GM19043 (cell line): ENCODE measurements around the gene SIM1.

Source experiments
- ATAC-seq: cut with Tn5 transposase; IDR thresholded peaks from one replicate; pipeline ENCODE4 v1.9.1; 2021; ENCODE audit warnings: low read depth; ENCODE audit not compliant: unreplicated experiment

The SIM1 gene, protein sequence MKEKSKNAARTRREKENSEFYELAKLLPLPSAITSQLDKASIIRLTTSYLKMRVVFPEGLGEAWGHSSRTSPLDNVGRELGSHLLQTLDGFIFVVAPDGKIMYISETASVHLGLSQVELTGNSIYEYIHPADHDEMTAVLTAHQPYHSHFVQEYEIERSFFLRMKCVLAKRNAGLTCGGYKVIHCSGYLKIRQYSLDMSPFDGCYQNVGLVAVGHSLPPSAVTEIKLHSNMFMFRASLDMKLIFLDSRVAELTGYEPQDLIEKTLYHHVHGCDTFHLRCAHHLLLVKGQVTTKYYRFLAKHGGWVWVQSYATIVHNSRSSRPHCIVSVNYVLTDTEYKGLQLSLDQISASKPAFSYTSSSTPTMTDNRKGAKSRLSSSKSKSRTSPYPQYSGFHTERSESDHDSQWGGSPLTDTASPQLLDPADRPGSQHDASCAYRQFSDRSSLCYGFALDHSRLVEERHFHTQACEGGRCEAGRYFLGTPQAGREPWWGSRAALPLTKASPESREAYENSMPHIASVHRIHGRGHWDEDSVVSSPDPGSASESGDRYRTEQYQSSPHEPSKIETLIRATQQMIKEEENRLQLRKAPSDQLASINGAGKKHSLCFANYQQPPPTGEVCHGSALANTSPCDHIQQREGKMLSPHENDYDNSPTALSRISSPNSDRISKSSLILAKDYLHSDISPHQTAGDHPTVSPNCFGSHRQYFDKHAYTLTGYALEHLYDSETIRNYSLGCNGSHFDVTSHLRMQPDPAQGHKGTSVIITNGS

DNA sequence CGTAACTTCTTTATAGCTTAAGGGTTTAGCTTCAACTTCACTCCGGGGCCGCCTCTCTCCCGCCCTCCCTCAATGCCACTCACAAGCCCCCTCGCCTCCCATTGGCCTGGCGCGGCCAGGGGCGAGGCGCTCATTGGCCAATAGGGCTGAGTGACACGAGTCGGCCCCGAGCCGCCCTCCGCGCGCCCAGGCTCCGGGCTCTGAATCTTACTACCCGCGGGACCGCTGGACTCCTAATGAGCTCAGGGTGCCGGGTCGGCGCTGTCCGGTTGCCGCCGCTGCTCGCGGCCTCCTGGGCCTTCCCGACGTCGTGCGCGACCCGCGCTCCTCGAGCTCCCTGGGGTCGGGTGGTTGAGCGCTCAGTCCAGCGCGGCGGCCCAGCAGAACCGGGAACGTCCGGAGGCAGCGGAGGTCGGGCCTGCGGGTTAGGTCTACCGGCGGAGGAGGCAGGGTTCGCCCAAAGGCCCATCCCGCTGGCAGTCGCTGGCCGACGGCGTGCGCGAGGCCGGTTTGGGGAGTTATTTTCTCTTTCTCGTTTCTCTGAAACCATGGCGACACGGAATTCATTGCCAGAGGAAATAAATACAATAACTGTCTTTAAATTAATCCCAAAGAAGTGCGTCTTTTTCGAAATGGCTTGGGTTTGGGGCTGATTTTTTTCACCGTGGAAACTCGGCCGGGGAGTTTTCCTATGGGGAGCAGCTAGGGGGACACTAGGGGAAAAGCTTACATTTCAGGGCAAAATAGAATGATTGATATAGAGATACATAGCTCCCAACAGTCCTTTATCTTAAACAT is at the start of gene SIM1:
TSS of gene SIM1 (minus strand) at position 19 of the 798 bp plus-strand sequence. CDS start 1,453 bp downstream, outside the sequence.
- peak; percentile 55 for ATAC-seq

DNA sequence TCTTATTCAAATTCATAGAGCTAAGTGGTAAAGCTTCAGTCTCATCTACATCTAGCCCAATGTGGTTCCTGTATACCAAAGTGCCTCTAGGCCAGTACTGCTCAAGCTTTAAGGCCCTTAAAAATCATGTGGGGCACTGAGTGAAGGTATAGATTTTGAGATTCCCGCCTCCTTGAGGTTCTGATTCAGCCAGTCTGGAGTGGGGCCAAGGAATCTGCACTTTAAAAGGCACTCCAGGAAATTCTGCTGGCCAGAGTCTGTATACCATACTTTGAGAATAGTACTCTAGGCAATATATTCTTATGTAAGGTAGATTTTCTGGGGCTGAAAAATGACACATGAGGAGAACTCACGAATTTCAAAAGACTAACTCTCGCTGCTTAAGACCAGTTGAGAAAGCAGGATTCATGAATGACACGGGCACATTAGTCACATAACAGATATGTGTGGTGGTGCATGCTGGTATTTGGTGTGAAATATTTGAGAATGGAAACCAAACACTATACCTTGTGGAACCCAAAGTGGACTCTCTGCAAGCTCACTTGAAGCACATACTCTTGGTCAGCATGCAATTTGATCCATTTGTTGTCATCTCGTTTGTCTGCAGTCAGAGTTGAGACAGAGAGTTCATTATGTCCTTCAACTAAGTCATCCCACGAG is 47.6 kb upstream of the SIM1 start:
- no peak for ATAC-seq

DNA sequence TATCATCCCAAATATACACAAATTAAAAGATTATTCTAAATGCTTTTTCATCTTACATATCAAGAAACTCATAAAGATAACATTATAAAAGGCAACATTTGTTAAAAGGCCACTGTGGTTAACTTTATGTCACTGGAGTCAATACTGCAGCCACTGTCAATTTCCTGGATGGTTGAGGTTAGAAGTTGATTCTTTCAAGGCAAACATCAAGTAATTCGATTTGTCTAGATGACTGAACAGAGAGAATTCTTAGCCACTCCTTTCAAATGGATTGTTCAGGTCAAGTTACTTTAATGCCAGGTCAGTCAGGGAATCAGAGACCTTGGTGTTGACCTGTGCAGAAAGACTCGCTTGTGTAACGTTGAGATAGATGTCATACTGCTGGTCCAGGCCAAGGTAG is 44.4 kb upstream of the SIM1 start:
- ATAC-seq = no peak

GRCh38 chr6:100506651-100507050 is 41.9 kb upstream of the SIM1 start:
- ATAC-seq = no peak

DNA sequence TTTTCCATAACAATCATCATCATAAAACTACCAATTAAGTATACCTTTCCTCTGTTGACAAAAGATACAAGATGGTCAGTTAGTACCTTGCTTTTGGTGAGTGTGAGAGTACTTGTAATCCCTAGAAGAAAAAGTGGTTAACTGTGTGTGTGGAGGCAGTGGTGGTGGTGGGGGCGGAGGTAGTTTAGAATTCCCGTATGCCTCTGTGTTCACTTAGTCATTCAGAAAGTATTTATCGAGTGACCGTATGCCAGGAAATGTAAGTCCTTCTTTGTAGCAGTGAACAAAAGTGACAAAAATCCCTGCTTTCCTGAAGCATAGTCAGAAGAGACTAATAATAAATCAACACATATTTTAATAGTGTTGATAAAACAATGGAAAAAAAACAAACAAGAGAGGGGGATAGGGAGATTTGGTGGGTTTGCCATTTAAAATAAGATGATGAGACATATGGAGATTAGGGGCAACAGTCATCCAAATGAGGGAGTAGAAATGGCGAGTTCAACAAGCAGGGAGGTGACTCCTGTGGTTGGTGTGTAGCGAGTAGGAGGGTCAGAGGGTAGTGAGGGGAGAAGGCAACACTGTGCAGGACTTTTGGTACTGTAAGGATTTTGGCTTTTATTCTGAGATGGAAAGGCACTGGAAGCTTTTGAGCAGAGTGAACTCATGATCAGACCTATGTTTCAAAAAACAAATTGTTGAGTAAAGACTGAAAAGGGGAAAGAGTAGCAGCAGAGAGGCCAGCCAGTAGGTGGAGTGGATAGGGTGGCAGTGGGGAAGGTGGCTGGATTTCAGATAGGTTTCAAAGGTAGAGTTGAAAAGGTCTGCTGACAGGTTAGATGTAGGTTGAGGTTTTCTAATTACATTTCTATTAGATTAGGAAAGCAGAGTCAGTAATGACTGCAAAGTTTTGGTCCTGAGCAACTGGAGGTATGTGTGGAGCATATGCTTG is 40.3 kb upstream of the SIM1 start:
- no peak for ATAC-seq

DNA sequence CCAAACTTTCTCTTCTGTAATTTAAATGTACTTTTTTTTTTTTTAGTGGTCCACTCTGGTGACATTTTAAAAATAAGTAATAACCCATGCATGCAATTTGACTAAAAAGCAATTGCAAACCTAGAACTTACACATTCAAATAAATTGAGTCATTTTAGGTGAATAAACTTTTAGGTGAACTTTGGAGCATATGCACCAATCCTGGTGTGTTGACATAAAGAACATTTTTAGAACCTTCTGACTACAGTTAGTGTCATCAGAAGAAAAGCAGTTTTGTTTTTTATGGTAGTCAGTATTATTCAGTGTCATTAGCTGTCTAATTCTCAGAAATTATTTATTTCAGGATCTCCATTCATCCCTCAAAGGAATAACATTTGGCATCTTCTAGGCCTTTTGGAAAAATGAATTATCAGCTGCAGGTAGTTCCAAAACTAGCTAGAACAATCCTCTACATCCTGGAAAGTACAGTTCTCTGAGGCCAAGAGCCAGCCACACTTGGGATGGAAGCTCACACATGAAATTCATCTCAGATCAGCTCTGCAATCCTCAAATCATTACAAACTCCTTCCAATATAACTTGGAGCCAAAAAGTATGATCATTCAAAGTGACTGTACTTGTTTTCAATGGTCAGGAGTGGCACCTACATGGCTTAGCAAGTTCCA is 38.5 kb upstream of the SIM1 start:
- no peak for ATAC-seq

DNA sequence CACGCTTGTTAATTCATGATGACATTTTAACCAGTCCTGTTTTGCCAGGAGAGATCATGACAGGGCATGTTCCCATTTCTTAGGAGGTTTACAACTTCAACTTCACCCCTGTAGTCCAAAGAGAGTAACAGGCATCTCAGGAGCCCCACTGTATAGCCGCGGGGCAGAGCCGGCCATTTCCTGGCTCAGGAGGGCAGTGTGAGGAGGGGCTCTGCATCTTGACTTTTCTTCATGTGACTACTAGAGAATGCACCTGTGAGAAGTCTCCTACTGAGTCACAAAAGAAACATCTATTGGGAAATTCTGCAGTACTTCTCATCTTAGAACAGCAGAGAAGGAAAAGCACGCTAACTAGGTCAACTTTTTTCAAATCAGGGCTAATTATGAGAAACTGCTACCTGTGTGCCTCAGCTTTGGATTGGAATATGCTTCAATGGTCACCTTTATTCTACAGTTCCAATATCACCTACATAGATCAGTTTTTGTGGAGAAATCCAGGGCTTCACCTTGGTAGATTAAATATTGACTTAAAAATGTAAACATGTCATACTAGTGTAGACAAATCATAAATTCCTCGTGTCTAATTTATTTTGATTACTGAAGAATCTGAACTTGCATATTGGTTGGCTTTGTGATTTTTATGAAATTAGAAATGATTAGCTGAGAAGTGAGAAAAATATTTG is 28.6 kb upstream of the SIM1 start:
- no peak for ATAC-seq

DNA sequence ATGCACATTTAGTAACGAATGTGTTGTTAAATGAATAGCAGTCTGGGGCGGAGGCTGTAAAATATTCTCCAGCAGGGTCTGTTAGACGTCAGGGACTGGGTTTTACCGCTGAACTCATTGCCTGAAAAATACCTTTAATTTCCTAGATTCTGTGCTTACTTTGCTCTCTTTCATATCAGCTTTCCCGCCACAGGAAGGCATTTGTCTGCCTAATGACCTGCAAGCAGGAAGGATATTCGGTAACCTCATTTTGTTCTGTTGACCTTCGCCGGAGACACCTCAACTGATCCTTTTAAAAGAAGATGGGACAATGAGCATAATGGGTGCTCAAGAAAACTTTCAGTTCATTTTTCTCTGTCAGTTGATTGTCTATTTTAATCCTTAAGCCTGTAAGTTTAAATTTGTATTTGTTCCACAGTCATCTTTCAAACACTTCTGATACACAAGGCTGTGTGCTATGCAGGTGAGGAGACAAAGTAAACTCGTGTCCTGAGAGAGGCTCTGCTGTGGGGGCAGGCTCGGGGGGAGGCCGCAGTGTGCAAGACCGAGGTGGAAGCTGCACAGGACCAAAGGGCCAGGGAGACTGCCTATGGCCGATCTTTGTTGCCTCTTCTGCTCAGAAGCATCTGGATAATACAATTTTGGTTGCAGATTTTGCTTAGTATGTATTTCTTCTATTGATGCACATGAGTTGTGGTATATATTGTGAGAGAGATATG is 27.4 kb upstream of the SIM1 start:
- no peak for ATAC-seq

GRCh38 chr6:100490065-100490464 is 25.3 kb upstream of the SIM1 start:
- no peak for ATAC-seq

- ATAC-seq = no peak
Measured at GRCh38 chr6:100488244-100488643, 23.5 kb upstream of the SIM1 start.

DNA sequence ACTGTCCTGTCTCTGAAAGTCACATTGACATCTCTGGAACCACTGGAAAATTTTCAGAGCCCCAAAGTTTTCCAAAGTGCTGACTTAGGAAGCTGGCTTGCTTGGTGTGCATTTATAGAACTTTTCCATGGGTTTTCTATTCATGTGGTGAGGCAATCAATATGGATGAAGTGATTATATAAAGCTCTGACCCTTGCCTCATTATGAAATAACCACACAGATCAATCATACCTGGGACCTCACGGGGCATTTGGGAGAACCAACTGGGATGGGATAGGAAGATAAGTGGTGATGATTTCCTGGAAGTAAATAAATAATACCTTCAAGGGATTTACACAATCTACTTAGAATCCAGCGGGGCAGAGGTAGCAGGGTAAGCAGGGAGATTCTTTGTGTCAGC is 22.9 kb upstream of the SIM1 start:
- no peak for ATAC-seq

GRCh38 chr6:100485268-100485667 is 20.5 kb upstream of the SIM1 start:
- ATAC-seq = no peak

GRCh38 chr6:100484474-100484873 is 19.8 kb upstream of the SIM1 start:
- no peak for ATAC-seq

GRCh38 chr6:100482698-100483097 is 18.0 kb upstream of the SIM1 start:
- ATAC-seq = no peak

GRCh38 chr6:100479179-100480035 is 14.7 kb upstream of the SIM1 start:
- peak; percentile 52 for ATAC-seq

- ATAC-seq = peak; percentile 43
Measured at GRCh38 chr6:100475554-100476320, 11.0 kb upstream of the SIM1 start.
